Activated T-helper 1 cell treated with anti-CD3 and anti-CD28 coated beads, Interleukin-2, amount 50 U/mL, for 16 hours (primary cell): ENCODE data around the gene PID1.

ENCODE experiments used
- DNase-seq, 2 donors: peaks; one replicate each; pipeline ENCODE4 v3.0.0-alpha.2; 2020; ENCODE audit warnings: low read depth in 1 of 2, low spot score in 1 of 2

PID1 gene

DNA sequence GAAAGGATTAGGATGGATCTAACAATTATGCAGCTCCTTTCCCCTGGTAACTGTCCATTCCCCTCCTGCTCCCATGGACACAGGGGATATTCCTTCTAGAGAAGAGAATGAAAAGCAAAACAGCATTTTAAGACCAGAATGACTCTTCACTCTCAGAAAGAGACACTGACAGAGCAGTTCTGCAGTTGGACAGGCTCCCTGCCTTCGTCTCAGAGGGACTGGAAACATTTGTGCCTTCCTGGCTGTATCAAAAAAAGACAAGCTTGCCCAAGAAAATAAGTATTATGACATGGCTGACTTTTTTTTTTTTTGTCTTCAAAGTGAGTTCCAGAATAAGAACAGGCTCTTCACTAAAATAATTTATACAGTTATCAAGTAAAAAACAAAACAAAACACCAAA, 9.5 kb downstream of the PID1 start:
- no peak for DNase-seq

DNA sequence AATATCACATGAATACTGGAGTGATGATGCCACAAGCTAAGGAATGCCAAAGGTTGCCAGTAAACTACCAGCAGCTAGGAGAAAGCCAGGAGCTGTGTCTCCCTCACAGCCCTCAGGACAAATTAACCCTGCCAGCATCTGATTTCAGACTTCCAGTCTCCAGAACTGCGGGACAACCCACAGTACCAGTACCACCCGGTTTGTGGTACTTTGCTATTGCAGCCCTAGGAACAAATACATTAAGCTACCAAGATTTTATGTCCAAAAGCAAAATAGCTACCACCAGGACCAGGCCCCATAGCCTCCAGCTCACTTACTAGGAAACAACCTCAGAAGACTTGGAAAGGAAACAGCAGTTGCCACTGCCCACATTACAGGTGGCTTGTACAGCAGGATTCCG, 10.0 kb downstream of the PID1 start:
- DNase-seq: no peak

DNA sequence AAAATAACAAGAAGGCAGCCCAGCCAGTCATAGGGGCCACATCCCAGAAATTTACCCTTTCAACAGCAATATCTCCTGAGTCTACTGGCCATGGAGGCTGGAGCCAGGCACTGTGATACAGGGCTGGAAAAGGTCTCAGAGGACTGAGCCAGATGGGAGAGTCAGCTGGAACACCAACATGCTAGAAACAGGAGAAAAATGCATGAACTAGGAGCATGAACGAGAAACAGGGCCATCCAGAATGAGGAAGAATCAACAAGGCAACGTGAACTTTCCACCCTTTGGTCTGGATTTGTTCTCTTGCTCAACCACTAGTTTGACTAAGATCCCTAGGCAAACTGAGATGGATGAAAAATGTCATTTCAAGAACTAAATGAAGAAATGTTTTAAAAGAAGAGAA, 13.1 kb downstream of the PID1 start:
- DNase-seq: no peak

DNA sequence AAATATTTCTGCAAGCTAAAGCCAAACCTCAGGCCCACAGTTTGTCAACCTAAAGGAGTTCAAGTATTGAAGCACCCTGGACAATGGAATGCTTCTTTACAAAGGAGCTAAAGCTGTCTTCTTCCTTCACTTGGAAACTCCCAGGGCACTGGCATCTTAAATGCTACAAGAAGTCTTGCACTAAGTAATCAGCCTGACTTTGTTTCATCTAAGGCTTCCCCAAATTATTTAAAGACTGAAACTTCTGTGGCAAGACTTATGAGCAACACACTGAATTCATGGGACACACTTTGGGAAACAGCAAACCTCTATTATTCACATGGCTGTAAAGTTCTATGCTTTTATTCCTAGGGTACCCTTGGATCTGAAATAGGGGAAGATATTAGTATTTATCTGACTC, 14.7 kb downstream of the PID1 start:
- DNase-seq: no peak

DNA sequence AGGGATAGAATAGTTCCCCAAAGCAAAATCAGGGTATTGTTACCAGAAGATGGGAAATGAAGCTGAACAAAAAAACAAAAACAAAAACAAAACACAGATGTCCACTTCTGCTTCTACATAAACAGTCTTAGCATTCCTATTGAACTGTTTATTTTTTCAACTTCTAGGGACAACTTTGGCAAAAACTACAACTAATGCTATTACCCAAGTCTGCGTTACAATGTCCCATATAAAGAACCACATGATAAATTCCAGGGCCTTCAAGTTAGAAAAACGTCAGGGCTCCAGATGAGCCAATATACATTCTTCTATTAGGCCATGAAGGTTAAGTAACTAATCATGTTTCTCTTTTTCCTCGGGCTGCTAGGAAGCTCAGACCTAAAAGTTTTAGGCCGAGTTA, 16.9 kb downstream of the PID1 start:
- DNase-seq: no peak

DNA sequence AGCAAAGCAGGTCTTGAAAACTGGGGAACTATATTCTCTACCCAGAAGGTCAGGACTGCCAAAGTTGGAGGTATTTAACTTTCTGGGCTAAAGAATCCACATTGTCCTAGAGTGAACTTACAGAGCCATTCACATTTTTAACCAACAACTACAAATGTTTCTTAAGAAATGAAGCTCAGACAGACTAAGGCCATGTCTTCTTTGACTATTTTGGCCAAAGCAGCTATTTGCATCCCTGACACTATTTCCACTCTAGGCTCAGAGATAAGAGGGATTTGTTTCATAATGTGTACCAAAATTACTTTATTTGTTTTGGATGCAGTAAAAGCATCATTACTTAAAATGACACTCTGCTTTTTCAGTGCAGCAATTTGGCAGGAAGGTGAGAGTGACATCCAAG, 18.1 kb downstream of the PID1 start:
- no peak for DNase-seq

DNA sequence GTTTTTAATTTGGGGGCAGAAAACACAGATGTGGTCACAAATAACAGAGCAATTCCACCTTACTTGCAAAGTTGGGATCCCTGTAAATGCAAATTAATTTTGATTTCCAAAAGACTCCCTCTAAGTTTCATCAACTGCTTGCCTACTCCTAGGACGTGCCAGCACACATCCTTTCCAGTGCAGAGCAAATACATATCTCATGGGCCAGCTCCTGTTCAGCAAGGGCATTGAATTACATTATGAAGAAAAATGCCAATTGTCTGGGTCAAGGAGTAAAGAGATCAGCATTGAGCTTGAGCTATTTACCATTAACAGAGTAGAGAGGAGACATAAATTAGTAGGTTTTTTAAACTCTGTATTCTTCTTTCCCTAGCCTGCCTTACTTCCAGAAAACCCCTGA, 18.8 kb downstream of the PID1 start:
- no peak for DNase-seq

DNA sequence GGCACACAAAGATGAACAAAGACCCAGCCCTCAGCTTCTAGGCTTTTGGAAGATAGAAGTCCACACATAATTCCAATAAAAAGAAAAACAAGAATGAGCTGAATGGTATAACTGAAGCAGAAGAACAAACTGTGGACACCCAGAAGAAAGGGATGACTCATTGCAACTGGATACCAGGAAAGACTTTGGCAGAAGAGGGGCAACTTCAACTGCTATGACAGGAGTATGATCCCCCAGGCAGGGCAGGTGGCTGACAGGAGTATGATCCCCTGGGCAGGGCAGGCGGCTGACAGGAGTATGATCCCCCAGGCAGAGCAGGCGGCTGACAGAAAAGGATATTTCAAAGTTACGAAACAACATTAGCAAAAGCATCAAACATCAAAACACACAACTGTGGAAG, 21.6 kb downstream of the PID1 start:
- no peak for DNase-seq

DNA sequence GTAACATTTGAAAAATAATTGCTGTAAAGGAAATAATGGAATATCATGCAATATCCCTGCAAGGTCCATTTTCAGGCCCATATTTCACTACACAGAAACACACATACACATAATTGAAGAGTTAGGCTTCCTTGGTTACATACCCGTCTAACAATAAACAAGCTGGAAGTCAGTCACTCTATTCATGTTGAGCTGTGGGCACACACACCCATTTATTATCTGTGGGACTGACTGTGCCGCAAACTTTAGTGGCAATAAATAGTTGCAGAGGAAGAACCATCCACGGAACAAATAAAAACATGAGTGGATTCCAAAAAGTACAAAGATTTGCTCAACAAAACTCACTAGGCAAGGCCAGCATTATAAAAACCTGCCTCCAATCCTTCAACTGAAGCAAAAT, 24.8 kb downstream of the PID1 start:
- DNase-seq: no peak

DNA sequence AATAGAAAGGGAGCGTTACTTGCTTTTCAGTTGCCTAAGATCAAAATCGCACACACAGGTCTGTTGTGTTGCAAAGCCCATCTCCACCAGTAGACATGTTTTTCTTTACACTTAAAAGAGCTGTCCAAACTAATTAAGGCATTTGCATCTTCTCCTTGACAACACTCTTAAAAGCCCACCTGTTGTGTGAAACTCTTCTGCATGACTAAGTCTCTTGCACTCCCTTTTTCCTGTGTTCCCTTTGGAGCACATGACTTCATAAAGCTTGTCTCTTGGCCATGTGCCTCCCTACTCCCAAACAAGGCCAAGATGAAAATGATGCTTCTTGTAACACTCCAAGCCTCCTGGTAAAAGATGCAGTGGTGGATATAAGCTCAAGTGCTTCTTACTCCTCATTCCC, 26.1 kb downstream of the PID1 start:
- DNase-seq: no peak

DNA sequence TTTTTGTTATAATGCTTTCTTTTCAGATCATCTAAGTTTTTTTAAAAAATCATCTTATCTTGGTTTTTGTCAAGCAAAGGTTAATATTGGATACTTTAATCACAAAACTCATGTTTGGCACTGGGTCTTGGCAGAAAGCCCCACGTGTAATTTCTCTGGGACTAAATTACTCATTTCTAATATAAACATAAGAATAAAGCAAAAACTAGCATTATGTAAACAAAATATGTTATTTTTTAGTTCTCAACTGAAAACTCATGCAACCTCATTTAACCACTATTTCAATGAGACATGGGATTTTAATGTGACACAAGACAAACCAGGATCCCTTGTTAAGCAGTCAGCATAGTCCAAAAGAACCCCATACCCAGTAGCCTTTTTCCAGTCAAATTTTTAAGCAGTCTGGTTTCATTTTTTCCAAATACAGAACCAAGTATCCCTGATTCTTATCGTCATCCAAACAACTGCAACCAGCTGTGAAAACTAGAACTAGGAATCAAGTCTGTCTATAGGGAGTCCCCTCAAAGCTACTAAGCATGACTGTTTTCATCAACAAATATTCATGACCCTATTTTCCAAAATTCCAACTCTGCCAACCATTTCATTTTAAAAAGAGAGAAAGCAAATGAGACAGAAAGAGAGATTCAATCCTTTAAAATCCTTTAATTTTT, 27.1 kb downstream of the PID1 start:
- no peak for DNase-seq

DNA sequence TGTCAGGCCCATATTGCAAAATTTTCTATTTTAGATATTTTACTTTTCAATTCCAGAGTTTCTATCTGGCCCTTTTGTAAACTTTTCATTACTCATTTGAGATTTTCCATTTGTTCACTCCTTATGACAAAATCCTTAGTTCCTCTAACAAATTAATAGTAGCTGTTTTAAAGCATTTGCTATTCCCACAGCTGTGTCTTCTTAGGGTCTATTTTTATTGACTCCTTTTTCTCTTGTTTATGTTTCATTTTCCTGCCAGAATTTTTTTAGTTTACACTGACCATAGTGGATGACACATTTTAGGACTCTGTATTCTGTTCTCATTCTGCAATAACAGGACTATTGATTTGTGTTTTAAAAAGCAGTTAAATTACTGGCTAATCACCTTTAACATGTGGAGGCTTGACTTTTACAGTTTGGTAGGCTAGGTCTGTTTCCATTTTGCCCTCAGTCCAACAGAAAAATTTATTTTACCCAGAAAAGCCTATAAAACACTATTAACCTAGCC, 30.0 kb downstream of the PID1 start:
- no peak for DNase-seq

DNA sequence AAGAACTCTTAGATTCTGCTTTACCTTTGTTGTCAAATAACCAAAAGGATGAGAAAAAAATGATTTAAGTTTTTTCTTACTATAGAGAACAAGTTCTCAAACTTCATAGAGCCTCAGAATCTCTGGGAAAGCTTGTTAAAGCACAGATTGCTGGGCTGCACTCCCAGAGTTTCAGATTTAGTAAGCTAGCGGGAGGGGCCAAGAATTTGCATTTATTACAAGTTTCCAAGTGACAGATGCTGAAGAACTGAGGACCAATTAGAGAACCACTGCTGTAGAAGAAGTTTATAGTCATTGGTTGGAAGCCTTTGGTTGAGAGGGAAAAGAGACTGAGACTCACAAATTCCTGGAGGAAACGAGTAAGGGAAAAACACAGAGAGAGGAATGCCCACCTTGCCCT, 32.1 kb downstream of the PID1 start:
- DNase-seq: no peak

DNA sequence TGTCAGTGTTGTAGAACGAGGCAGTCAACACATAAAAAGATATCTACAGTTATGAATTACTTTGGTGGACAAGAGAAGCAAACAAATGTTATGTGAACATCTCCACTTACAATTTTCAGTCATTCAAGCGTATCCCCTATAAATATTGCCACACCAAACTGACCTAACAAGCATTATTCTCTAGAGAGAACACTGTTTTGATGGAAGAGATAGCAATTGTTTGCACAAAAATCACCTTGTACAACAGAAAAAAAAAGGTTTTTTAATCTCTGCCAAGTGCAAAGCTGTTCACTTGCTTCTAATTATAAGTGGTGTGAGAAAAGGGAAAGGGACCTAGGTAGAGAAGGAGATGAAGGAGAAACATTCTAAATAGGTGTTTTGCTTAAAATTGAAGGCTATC, 33.8 kb downstream of the PID1 start:
- no peak for DNase-seq

DNA sequence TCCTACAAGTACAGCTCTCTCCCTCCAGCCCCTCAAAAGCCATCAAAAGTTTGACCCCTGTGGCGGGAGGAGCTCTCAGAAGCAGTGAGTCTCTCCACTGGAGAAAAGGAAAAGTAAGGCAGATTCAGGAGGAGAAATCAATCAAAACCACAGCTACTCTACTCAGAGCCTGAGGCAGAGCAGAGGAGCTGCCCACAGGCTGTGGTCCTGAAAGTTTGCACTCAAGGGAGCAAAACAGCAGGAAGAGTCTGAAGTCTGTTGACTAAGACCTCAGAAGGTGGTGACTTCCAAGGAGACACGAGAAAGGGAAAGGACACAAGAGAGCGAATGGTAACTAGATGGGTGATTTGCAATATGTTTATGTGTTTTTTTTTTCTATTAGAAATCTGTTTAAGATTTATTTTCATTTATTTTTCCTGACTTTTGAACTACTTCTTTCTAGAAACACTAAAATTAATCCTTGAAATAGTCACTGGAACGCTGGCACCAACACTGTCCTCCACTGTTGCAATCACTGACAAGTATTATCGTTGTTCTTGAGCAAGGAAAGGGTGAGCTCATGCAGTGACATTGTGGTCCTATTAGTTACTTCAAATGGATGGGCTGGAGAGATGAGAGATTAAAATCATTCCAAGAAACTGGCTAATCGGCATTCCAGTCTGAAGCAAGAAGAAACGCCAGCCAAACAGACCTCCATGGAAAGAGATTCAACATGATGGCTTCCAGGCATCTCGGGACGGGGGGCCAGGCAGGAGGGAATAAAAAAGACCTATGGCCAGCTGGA, 35.8 kb downstream of the PID1 start:
- DNase-seq: no peak

DNA sequence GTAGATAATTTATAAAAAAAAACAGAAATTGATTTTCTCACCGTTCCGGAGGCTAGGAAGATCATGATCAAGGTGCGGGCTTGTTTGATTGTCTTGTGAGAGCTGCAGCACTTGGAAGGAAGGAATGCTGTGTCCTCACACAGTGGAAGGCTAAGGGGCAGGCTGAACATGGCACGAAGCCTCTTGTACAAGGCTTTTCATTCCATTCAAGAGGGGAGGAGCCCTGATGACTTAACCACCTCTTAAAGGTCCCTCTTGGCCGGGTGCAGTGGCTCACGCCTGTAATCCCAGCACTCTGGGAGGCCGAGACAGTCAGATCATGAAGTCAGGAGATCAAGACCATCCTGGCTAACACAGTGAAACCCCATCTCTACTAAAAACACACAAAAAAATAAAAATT, 39.2 kb downstream of the PID1 start:
- no peak for DNase-seq

DNA sequence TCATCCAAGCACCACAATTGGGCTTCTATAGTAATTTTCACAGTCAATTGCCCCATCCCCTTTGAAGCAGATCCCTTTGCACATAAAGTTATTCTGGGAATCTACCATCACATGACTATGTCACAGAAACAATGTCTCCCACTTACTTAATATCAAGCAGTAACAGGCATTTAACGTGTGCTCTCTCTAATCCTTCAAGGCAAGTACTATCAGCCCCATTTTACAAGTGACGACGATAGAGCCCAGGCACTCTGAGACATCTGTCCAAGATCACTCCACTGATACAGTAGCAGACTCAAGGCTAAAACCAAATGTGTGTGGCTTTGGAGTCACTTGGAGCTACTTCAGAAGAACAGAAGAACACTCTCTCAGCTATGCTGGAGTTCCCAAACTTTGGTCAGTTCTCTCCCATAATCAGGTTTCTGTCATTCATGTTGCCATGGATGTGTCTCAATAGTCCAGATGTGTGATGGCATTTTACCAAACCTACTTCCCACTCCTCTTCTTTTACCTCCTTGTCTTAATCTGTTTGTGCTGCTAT, 39.7 kb downstream of the PID1 start:
- DNase-seq: no peak

DNA sequence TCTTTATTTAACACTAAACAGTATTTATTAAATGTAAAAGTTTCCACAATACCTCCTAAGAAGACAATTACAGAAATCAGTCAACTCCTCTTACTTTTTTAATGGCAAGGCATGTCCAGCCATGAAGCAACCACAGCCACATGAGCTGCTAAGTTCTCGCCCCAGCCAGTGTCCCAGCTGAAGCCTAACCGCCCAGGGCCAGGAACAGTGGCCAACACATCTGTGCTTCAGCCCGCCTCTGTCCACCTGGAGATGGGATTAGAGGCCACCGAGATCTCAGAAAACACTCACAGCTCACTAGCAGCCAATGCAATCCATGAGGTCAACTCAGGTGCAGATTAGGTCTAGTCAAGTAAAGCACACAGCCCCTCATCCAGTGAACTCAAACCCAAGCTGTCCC, 40.2 kb downstream of the PID1 start:
- no peak for DNase-seq

DNA sequence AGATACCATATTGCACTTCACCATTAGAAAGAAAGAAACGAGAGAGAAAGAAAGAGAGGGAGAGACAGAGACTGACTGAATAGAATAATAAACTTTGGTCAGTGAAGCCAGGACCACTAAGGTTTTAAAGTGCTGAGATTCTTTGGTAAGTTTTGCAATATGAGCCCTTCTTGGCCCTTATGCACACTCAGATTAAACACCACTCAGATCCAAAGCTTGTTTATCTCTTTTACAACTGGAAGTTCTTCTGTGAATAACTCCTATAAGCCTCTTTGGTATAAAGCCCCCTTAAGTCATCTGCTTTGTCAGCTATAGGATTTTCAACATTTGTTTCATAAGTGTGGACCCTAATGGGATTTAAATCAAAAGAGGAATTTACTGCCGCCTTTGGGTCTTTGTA, 40.8 kb downstream of the PID1 start:
- DNase-seq: no peak

DNA sequence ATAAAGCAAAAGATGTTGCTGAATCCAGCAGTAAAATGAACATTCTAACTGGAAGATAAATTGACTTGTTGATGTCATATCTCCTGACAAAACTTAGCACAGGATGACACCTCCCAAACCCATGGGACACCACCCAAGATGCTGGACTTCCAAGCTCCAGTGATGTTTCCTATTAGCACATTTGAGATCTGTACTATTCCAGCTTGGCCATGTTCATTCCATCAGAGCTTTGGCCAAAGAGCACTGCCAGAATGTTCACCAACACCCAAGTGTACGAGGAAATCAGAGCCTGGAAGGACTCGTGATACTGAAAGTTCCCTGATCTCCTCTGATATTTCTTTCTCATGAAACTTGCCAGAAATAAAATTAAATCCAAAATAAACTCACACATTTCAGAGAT, 44.7 kb downstream of the PID1 start:
- no peak for DNase-seq

DNA sequence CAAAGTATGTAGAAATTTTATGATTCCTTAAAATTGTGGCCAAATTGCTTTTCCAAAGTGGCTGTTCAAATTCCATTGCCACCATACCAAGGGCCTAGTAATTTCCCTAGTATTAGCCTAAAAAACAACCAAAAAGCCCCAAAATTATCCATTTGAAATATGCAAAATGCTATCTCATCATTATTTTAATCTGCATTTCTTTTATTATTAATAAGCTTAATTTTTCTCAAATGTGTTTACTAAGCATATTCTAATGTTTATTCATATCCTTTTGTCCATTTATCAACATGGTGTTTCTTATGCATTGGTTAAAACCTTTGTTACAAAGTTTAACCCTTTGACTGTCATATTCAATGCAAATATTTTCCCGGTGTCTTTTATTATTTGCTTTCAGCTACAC, 48.0 kb downstream of the PID1 start:
- no peak for DNase-seq

DNA sequence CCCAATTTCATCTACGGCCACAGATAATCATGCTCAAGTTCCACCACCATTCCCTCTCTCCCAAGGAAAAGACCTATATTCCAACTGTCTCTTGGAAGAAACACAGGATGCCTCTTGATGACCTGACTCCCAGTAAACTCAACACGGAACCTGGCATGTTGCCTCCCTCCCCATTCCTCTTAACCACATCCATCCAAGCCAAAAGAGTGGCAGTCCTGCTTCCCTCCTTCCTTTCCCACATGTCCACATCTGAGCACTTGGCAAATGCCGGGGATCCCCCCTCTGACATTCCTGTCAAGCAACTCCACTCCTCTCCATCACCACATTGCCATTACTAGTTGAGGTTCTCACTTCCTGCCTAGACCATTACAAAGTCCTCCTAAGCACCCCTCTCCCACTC, 49.4 kb downstream of the PID1 start:
- no peak for DNase-seq

DNA sequence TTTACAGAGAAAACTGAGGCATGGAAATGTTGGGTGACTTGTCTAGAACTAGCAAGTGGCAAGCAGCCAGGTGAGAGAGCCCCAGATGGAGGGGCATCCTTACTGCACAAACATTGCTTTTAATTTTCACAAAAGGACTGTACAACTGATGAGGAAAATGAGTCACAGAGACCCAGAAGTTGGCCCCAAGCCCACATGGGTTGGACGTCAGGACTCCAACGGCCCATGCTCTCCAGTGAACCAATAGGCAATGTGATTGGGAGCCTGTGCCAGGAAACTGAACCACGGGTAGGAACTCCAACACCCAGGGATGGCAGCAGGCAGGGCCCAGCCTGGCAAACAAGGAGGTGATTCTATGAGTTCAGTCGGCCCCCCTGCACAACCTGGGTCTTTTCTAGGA, 50.8 kb downstream of the PID1 start:
- DNase-seq: no peak
